HTERT RPE-1 (cell line): ENCODE results near the gene FHIT.
"Not testable (repeated sequence)": the region's sequence is repeated elsewhere in the genome, so short reads cannot be mapped to it uniquely, and the experiment has no call there.

Source experiments
- in situ Hi-C: fragments of 300-500 bp; cut with MboI; formaldehyde crosslinking; loops from 4 replicates; pipeline ENCODE4 v1.14.3; 2020; ENCODE audit warnings: low sequenced_read_pairs

Gene FHIT

DNA sequence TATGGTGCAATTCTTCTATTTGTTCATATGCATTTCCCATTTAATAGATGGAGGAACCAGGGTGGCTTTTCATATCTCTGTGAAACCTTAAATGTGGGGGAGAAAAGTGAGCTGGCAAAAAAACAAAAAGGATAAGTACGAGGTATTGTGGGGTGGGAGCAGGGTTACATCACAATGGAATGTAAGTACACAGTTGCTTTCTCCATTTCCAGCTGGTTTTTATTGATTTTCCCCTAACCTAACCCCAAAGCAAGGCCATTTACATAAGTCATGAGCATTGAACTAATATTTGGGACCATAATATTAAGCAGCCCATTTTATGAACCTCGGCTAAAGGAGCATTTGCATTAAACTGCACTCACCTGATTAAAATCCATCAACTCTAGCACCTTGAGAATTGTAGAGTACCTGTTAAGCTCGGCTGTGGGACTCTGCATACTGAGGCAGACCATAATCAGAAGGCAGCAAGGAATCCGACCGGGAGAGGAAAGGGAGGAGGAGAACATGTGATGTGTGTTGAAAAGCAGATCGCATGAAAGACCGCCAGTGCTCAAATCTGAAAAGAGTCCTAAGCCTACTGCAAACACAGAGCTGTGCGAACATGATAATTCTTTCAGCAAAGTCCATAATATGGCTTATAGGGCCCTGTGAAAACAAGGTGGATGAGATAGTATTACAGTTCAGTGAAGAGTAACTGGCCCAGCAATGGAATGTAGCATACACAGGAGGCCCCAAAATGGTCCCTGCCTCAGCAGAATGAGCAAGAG lies 513.4 kb downstream of the FHIT start:
- in situ Hi-C loops = no loop called here

GRCh38 chr3:60730371-60730770 lies 520.9 kb downstream of the FHIT start:
- in situ Hi-C loops = no loop called here

DNA sequence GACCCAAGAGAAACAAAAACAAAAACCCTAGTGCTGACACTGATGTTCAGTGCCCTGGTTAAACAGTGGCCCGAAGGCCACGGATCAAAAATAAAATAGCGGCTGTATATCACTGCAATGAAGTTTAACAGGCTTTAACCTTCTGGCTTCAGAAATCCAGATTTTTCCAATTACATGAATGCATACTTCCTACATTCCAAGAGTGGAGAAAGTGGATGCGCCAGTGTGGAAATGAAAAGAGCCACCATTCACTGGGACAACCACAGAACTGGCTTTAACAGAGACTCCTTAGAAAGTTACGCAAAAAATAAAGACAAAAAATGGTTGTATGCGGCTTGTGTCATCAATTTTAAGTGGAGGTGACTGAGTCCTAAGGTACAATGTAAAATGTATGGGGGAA lies 522.2 kb downstream of the FHIT start:
- in situ Hi-C loops = no loop called here

DNA sequence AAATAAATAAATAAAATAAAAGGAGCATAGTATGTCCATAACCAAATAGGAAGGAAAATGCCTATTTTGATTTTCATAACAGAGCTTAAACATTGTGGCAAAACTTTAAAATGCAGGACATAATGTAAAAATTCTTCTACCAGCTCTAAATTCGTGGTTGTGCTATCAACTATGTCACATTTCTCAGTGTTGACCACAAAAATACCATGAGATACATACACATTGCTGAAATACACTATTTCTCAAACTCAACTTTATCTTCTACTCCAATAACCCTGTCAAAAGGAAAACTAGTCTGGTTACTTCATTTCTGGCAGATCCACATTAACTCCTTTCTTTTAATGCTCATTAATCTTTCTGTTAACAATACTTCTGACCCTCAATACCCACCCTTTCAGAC lies 523.2 kb downstream of the FHIT start:
- in situ Hi-C loops = no loop called here

DNA sequence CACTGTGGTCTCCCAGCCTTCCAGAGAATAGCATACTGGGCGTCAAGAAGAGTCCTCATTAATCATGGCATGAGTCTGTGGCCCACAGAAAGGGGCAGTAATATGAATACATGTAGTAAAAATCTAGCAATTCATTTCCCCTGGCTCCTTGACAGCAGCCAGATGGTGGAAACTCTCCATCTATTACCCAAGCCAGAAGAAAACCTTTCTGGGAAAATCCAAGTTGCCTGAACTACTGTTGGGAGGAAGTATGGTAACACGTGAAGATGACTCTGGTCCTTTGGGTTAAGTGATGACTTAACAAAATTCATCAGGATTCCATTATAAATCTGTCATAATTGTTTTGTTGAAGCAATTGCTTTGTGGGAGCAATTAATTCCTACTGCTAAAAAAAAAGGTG lies 530.5 kb downstream of the FHIT start:
- in situ Hi-C loops = no loop called here

DNA sequence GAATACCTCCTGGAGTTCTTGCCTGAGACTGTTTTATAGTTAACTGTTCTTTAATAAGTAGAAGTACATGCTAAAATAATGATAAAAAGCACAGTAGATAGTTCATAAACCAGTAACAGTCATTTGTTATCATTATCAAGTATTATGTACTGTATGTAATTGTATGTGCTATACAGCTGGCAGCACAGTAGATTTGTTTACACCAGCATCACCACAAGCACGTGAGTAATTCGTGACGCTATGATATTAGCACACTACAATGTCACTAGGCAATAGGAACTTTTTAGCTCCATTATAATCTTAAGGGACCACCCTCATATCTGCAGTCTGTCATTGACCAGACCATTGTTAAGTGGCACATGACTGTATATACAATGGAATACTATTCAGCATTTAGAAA lies 534.7 kb downstream of the FHIT start:
- in situ Hi-C loops = no loop called here

DNA sequence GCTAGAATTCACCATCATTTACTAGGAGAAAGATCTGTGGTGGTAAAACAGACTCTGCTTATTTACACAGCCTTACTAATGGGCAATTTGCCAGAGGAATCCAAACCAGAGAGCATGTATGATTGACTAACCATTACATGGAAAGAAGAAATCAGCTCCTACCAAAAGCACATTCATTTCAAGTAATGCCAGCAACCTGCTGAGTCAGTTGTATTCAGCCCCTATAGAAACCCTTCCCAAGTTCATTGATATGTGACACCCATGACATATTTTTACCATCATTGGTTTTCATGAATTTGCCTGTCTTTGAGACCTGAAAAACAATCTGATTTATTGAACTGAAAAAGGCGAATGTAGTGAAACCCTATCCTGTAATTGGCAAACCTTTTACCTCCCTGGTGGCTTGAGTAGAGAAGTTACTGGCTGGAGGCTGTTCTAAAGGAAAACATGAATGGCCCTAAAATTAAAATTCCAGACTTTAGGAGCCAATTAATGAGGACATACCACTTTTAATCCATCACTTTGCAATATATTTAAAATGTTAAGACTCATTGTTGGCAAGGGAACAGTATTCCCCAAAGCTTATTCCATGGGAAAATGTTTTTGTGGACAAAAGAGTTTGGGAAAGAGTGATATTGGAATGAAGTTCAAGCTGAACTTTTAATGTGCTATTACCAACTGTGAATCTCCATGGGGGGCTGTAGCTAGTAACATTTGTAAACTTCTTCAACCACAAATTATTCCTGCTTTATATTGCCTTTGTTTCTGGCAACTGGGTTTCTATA lies 542.9 kb downstream of the FHIT start:
- in situ Hi-C loops = no loop called here

DNA sequence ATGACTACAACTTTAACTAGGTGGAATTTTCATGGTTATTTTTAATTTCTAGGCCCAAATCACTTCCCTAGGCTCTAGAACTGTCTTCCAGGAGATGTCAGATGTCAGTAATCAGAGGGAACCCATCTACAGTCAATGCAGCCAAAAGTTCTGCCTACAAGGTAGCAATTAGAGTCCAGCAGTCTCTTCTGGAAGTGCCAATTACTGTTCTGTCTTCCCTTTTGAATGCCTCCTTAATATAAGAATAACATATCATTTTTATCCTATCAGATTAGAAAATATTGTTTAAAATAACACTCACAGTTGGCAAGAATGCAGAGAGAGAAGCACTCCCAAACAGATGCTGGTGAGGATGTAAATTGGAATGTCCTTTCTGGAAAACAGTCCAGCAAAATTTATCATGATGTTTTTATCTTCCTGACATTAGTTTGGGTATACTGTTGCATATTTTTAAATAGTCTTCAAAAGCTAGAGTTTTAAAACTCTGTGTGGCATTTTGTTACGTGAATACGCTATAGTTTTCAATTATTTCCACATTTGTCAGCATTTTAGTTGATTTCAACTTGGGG lies 543.7 kb downstream of the FHIT start:
- in situ Hi-C loops = no loop called here

GRCh38 chr3:60703956-60704736 lies 547.1 kb downstream of the FHIT start:
- in situ Hi-C loops = no loop called here

GRCh38 chr3:60703008-60703407 lies 548.2 kb downstream of the FHIT start:
- in situ Hi-C loops = no loop called here

DNA sequence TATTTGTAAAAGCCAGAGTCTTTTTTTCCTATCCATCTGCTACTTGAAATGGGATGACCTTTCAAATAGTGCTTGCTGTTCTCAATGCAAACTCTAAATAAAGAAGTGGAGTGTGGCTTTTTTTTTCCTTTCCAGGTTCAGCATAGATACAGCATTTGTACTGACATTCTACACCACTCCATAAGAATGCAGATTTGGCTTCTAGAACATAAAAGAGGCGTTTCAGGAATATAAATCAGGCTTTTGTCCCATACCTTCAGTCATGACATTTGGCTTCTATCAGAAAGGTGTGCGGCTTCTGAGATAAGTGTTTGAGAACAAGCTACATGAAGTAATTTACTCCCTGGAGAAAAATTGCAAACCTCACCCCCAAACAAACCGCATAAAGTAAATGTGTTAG lies 553.1 kb downstream of the FHIT start:
- in situ Hi-C loops = no loop called here

DNA sequence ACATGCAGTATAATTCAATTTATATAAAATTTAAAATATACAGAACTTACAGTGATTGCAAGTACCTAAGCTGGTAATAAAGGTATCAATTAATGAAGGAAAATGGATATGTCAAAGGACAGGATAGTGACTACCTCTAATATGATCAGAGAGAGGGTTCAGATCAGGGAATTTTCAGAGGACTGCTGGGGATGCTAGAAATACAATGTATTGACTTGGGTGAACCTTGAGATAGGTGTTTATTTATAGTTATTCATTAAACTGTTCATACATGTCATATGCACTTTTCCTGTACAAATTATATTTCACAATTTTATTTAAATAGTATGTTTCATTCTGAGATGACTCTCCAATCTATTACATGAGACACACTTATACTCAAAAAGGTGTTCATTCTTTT lies 554.1 kb downstream of the FHIT start:
- in situ Hi-C loops = no loop called here

- in situ Hi-C loops = no loop called here
Measured at GRCh38 chr3:60696428-60697125, 554.7 kb downstream of the FHIT start.

GRCh38 chr3:60675424-60675823 lies 575.8 kb downstream of the FHIT start:
- in situ Hi-C loops = no loop called here

GRCh38 chr3:60674870-60675269 lies 576.4 kb downstream of the FHIT start:
- in situ Hi-C loops = no loop called here

DNA sequence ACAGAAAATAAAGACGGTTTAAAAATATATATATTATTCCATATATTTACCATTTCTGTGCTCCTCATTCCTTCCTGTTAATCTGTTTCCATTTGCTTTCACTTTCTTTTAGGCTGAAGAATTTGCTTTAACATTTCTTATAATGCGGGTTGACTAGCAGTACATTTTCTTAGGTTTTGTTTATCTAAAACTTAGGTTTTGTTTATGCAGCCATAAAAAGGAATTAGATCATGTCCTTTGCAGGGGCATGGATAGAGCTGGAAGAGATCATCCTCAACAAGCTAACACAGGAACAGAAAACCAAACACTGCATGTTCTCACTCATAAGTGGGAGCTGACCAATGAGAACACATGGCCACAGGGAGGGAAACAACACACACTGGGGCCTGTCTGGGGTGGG lies 578.1 kb downstream of the FHIT start:
- in situ Hi-C loops = no loop called here

- in situ Hi-C loops = not testable (repeated sequence)
Measured at GRCh38 chr3:60672337-60672736, 578.9 kb downstream of the FHIT start.

GRCh38 chr3:60669636-60670035 lies 581.6 kb downstream of the FHIT start:
- in situ Hi-C loops = no loop called here

DNA sequence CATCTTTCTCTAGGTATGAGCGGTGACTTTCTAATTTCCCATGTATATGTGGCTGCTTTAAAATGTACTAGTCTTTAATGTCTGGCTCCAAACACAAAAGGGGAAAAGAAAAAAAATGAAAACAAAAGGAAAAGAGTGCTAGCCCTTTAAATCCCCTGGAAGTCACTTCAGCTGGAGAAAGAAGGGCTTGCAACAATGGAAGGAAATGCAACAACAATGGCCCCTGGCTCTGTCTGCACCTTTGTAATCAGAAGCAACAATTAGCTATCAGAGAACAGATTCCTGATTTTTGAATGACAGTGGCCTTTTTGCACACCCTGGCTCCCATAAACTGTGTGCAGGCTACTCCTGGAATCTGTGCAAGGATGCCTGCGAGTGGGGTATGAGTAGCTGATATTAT lies 591.2 kb downstream of the FHIT start:
- in situ Hi-C loops = no loop called here

GRCh38 chr3:60659098-60659497 lies 592.2 kb downstream of the FHIT start:
- in situ Hi-C loops = no loop called here

GRCh38 chr3:60657972-60658371 lies 593.3 kb downstream of the FHIT start:
- in situ Hi-C loops = no loop called here
